ENCODE data around the gene MPZL1.
"Not testable (repeated sequence)": the region's sequence is repeated elsewhere in the genome, so short reads cannot be mapped to it uniquely, and the experiment has no call there.

The MPZL1 gene

DNA sequence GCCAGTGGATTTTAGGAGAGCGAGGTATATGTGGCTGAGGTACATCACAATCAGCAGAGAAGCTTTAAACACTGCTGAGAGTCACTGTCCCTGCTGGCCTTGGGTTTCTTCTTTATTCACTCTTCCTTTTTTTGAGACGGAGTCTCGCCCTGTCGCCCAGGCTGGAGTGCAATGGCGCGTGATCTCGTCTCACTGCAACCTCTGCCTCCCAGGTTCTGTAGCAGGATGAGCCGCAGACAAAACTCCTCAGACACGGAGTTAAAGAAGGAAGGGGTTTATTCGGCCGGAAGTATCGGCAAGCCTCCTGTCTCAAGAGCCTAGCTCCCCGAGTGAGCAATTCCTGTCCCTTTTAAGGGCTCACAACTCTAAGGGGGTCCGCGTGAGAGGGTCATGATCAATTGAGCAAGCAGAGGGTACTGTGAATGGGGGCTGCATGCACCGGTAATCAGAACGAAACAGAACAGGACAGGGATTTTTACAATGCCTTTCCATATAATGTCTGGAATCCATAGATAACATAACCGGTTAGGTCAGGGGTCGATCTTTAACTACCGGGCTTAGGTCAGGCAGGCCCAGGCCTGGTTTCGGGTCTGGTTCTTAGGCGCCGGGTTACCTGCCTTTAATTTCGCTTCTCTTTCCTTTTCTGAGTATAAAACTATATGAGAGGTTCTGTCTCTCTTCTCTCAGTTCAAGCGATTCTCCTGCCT lies 1.9 kb upstream of the MPZL1 start:
- not testable (repeated sequence) for DNase-seq (ENCODE audit: low read depth)

DNA sequence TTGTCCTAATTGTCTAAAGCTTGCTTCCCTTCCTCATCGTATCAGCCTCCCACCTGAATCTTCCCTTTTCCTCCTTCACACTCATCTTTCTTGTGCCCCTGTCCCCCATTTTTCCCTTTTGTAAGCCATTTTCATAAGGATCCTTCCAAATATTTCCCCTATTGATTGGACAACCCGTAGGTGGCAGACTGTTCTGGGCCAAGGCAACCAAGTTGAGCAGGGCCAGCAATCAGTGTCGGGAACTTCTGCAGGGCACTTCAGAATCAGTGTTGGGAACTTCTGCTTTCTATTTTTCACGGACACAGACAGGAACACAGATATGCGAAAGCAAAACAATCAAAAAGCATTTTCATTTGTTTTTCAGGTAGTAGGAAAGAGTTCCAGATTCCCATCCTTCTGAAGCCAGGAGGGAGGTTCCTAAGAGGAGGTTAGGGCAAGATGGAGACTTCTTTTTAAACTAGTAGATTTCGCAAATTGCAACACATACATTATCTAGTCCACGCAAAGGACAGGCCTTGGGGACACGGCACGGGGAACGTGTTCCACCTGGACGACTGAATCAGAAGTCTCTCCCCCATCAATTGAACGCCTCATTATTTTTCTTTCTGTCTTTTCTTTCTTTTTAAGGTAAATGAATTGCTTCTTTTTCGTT lies 691 bp upstream of the MPZL1 start:
- DNase-seq (ENCODE audit: low read depth) = no peak

DNA sequence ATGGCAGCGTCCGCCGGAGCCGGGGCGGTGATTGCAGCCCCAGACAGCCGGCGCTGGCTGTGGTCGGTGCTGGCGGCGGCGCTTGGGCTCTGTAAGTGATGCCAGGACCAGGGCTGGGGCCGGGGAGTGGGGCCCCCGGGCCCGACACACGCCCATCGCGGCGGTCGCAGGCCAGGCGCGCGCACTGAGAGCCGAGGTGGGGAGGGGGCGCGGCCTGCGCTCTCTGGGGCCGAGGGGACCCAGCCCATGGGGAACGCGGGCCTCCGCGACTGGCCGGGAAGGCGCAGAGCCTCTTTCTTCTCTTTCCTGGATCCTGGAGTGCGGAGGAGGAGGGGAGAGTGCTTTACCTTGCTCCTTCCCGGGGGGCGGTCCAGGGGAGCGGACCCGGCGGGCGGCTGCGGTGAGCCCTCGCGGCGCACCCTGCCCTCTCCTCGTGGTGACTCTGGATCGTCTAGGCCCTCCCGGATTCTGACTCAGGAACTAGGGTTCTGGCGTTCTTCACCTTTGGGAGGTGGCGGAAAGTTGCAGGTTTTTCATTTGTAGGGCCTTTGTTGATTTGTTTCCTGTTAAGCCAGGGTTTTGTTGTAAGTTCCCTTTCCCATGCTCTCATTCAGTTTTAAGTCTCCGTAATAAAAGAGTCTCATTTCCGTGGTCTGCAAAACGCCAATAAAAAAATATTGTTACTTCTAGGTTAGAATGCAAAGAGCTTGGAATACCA lies 529 bp downstream of the MPZL1 start:
- peak; percentile 4 for DNase-seq (ENCODE audit: low read depth)

DNA sequence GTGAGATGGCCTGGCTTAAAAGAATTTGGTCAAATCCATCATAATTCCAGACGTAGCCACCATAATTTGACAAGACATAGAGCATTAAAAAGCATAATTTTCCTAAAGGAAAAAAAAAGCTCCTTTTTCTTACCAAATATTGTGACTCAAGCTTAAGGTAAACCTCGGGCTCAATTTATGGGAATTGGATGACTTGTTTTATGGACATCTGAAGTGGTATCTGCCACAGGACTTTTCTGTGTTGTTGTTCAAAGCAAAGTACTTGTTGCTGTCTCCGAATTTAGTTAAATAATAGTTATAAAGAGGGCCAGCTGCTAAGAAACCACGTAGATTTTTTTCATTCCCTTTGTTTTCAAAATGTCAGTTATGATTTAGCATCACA lies 1.1 kb downstream of the MPZL1 start:
- no peak for DNase-seq (ENCODE audit: low read depth)

DNA sequence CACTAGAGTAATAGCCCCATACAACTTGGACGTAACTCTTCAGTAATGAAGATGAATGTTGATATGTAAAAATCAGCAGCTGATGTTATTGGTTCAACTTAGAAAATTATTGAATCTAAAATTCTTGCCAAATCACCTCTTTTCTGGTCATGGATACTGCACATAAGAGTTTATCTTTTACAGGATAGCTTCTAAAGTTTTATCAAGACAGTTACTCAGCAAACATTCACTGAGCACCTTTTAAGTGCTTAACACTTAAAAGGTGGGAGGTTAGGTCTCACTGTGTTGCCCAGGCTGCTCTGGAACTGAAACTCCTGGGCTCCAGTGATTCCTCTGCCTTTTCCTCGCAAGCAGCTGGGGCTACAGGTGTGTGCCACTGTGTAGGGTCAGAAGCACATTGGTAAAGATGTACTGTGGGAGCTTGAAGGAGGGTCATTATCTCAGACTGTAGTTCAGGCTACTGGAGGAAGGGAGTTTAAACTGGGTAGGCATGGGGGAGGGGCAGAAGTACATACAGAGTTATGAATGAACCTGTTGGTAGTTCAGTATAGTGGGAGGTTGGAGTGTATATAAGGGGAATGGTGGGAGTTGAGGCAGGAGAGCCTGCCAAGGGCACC lies 2.0 kb downstream of the MPZL1 start:
- DNase-seq (ENCODE audit: low read depth) = no peak

DNA sequence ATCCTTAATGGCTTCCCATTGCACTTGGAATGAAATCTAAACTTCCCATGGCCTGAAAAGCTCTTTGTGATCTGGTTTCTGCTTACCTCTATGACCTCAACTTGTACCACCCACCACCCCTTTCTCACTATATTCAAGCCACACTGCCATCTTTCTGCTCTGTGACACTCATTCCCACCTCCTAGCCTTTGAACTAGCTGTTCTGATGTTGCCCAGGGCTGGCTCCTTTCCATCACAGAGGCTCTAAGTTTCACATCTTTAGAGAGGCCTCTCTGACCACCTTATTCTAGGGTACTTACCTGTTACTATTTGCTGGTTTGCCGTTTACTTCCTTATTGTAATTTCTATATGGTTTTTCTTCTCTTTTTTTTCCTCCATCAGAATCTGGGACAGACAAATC lies 4.2 kb downstream of the MPZL1 start:
- DNase-seq (ENCODE audit: low read depth) = no peak

DNA sequence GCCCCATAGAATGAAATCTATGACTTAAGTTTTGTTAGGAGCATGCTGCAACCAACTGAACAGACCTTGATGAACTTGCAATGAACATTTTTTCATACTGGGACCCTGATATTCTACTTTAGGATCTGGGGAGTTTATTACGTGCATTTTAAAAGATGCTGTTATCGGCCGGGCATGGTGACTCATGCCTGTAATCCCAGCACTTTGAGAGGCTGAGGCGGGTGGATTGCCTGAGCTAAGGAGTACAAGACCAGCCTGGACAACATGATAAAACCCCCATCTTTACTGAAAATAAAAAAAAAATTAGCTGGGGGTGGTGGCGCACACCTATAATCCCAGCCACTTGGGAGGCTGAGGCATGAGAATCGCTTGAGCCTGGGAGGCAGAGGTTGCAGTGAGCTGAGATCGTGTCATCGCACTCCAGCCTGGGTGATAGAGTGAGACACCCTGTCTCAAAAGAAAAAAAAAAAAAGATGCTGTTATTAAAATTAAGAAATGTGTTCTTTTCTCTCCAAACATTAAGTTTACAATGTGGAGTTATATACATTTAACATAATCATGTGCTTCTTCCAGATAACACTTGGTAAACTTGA lies 7.1 kb downstream of the MPZL1 start:
- DNase-seq (ENCODE audit: low read depth) = no peak

DNA sequence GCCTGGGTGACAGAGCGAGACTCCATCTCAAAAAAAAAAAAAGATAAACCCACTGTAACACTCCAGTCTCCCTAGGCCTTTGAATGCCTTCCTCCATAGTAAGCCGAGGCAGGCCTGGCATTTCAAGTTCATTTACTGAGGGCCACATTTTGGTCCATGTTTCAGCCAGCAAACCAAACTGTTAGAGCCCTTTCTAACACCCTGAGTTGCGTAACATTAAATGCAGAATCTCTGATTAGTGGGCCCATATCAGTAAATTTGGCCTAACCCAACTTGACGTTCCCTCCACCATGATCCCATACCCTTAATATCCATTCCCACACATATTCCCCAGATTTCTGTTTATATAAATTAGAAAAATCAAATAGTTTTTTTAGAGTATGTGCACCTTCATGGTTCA lies 12.4 kb downstream of the MPZL1 start:
- no peak for DNase-seq (ENCODE audit: low read depth)

DNA sequence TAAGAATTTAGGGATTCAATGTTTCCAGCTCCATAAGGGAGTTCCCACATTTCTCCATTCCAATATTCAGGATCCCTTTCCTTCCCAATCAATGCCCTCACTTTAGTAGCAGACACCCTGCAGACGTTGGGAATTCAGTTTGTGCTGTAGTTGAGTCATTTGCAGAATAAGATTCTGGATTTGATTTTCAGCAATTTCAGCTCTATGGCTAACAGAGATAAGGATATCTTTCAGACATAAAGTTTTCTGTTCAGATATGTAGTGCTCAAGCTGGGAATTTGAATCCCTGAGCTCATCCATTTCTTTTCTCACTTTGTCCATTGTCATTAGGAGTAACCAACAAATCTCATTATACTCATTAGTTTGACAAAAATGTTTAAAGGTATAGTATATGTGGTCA lies 13.1 kb downstream of the MPZL1 start:
- DNase-seq (ENCODE audit: low read depth) = no peak

DNA sequence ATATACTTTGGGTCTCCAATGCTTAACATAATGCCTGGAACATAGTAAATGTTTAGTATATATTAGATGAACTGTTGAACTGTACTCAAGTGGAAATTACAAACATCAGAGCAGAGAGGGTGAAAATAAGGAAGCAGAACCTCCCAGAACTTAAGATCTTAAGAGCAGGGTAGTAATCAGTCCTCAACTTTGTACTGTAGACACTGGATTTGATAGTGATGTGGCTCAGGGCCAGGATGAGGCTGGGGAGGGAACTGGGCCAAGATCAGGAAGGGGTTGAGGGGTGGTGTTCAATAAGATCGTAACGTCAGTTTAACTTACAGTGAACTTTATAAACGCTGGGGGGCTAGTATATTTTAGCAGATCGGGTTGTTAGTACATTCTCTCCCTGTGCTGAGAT lies 15.4 kb downstream of the MPZL1 start:
- DNase-seq (ENCODE audit: low read depth) = no peak

DNA sequence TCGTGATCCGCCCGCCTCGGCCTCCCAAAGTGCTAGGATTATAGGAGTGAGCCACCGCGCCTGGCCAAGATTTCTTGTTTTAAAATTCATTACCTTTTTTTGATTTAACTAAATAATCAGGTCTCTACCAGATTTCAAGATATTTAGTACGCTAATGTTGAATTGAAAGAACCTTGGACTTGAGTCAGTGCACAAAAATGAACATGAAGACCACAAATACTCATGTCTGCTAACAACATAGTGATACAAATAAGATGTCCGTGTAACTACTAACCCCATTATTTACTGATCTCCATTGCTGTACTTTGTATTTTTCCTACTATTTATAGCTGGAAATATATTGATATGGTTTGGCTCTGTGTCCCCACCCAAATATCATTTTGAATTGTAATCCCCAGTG lies 16.4 kb downstream of the MPZL1 start:
- DNase-seq (ENCODE audit: low read depth) = no peak

DNA sequence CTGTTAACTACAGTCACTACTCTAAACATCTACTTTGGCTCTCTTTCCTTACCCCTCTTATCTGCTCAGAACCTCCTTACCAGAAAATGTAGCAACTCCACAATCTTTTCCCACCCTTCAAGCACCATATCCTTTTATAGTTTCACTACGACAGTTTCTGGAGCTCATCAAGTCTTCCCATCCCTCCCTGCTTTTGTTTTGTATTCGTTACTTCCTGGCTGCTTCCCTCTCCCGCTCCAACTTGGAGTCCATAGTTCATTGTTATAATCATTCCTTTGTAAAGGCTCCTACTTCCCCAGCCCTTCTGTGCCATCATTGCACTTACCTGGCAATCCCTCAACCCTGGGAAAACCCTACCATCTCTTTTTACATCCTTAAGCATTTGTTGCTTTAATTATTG lies 18.0 kb downstream of the MPZL1 start:
- DNase-seq (ENCODE audit: low read depth) = no peak

DNA sequence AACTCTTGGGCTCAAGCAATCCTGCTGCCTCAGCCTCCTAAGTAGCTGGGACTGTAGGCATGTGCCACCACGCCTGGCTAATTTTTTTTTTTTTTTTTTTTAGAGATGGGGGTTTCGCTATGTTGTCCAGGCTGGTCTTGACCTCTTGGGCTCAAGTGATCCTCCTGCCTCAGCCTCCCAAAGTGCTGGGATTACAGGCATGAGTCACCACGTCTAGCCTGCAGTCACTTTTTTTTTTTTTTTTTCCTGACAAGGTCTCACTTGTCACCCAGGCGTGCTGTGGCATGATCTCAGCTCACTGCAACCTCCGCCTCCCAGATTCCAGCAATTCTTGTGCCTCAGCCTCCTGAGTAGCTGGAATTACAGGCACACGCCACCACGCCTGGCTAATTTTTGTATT lies 19.3 kb downstream of the MPZL1 start:
- DNase-seq (ENCODE audit: low read depth) = not testable (repeated sequence)

DNA sequence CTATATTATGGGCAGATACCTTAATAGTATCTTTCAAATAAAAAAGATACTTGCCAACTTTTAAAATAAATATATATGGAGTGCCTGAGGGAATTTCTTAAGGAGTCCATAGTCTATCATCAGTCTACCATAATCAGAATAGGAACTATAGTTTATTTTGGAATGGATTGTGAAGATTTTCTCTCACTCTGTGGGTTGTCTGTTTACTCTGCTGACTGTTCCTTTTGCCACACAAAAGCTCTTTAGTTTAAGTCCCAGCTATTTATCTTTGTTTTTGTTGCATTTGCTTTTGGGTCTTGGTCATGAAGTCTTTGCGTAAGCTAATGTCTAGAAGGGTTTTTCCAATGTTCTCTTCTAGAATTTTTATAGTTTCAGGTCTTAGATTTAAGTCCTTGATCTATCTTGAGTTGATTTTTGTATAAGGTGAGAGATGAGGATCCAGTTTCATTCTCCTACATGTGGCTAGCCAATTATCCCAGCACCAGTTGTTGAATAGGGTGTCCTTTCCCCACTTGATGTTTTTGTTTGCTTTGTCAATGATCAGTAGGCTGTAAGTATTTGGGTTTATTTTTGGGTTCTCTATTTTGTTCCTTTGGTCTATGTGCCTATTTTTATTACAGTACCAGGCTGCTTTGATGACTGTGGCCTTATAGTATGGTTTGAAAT lies 20.7 kb downstream of the MPZL1 start:
- not testable (repeated sequence) for DNase-seq (ENCODE audit: low read depth)

DNA sequence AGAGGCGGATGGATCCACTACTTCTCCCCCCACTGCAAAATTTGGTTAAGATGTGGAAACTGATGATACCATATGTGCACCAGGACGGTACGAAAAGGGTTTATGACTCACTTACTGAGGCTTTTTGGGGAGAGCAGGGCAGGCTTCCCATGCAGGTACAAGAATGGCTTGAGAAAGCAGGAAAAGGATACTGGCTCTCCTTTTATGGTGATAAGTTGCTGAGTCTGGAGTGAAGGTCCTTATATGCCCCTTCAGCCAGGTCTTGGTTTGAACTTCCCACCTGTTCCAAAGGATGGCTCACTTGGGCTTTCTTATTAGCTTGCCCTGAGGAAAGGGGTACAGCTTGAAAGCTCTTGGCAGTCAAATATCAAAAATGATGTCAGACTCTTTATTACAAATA lies 23.1 kb downstream of the MPZL1 start:
- DNase-seq (ENCODE audit: low read depth) = no peak

DNA sequence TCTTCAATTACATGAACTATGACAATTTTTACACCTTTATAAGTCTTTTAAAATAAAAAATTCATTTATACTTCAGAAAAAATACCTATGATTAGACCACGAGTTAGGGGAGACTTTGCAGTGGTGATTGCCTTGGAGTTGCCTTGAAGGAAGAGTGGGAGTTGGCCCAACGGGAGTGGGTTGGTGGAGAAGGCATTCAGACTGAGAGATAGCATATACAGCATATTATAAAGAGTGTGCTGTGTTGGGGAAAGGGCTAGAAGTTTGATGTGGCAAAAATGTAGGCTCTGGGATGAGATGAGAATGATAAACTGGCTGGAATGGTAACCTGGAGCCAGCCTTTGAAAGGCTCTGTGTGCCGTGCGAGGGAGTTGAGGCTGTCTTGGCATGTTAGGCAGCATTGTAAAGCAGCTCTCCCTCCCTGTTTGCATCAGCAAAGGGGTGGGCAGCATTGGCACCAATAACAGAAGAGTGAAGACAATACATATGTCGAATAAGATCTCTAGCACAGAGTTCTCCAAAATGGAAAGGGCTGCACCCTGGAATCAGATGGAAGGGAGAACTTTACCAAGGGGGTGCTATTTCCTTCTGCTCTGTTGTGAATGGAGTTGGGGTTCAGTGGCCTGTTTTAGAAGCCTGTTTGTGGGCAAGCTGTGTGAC lies 24.4 kb downstream of the MPZL1 start:
- no peak for DNase-seq (ENCODE audit: low read depth)

DNA sequence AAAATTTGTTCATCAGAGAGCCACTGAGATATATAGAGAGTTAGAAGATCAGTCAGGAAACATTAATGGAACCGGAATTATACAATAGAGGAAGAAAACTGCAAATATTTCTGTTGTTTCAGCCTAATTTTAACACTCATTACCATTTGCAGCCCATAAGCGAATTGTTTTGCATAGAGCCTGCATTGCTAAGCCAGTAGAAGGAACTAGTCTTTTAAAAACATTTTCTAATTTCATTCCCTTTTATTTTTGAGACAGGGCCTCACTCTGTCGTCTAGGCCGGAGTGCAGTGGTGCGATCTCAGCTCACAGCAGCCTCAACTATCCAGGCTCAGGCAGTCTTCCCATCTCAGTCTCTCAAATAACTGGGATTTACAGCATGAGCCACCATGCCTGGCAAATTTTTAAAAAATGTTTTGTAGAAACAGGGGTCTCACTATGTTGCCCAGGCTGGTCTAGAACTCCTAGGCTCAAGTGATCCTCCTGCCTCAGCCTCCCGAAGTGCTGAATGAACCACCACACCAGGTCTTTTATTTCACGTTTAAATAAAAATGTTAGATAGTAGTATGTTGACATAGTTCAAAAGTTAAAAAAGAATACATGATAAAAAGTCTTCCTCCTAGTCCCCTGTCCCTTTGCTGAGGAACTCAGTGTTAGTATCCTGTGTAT lies 25.3 kb downstream of the MPZL1 start:
- no peak for DNase-seq (ENCODE audit: low read depth)

DNA sequence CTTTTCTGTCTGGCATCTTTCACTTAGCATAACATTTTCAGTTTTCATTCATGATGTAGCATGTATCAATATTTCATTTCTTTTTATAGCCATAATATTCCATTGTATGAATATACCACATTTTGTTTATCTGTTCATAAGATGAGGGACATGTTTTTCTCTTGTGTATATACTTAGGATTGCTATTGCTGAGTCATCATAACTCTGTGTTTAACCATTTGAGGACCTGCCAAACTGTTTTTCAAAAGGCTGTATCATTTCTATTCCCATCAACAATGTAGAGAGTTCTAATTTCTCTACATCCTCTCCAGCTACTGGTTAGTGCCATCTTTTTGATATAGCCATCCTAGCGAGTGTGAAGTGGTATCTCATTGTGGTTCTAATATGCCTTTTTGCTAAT lies 26.2 kb downstream of the MPZL1 start:
- DNase-seq (ENCODE audit: low read depth) = no peak

DNA sequence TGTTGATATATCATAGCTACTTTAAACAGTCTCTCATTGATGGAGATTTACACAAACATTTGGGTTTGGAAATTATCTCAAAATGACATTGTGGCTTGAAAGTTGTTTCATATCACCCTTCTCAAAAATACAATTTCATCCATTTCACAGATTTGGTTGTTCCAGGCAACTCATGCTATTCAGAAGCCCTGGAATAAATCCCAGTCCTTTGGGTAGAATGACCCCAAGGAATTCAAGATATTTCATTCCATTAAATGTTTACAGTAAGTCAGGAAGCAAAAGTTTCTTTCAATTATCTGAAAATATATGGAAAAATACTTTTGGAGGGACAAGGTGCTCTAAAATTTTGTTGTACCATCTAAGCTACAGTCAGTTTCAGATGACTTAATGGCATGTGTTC lies 27.1 kb downstream of the MPZL1 start:
- no peak for DNase-seq (ENCODE audit: low read depth)

DNA sequence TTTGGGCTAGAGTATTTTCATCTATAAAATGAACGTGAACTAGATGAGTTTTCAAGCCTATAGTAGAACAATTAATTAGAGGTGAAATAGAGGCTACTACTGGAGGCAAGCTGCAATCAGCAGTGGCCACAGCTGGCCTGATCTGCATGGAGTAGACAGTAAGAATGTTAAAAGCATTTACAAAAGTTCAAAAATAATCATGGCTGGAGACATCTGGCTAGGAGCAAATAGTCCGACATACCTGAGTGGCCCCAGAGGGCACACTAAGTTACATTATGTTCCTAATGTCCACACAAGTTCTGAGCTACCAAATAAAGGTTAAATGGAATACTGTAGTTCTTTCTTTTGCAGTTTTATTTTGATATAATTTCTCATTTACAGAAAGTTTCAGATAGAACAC lies 28.0 kb downstream of the MPZL1 start:
- no peak for DNase-seq (ENCODE audit: low read depth)

DNA sequence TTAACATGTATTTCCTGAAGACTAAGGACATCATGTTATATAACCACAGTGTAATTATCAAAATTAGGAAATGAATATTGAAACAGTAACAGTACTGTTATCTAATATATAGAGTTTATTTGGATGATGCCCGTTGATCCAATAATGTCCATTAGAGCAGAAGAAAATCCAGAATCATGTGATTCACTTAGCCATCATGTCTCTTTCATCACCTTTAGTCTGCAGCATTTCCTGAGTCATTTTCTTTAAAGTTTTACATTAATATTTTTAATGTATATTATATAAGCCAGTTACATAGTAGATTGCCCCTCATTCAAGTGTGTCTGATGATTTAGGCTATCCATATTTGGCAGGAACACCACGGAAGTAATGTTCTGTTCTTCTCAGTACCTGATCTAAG lies 28.9 kb downstream of the MPZL1 start:
- no peak for DNase-seq (ENCODE audit: low read depth)

Measured in activated T-cell treated with anti-CD3 and anti-CD28 coated beads for 1 hour (primary cell).